H4 (cell line): ENCODE results near the gene LDOC1. TPM values are rescaled to one million over a fixed set of nuclear protein-coding genes. Genes with fewer than 3 reads are reported as not detected.
"Not testable (repeated sequence)": the region's sequence is repeated elsewhere in the genome, so short reads cannot be mapped to it uniquely, and the experiment has no call there.

Experiments
- DNase-seq: peaks from one replicate; pipeline ENCODE4 v3.0.0-alpha.2; 2015; ENCODE audit warnings: low spot score
- total RNA-seq: library from RNA; depleted of rRNA; stranded (reverse); fragments of >200 nt; shearing (Covaris generic); gene quantifications from 2 replicates; pipeline ENCODE4 v1.2.3, GENCODE V29; 2014; rRNA removed

LDOC1 gene
- 5.2 and 12.4 TPM in 2 replicates for total RNA-seq

DNA sequence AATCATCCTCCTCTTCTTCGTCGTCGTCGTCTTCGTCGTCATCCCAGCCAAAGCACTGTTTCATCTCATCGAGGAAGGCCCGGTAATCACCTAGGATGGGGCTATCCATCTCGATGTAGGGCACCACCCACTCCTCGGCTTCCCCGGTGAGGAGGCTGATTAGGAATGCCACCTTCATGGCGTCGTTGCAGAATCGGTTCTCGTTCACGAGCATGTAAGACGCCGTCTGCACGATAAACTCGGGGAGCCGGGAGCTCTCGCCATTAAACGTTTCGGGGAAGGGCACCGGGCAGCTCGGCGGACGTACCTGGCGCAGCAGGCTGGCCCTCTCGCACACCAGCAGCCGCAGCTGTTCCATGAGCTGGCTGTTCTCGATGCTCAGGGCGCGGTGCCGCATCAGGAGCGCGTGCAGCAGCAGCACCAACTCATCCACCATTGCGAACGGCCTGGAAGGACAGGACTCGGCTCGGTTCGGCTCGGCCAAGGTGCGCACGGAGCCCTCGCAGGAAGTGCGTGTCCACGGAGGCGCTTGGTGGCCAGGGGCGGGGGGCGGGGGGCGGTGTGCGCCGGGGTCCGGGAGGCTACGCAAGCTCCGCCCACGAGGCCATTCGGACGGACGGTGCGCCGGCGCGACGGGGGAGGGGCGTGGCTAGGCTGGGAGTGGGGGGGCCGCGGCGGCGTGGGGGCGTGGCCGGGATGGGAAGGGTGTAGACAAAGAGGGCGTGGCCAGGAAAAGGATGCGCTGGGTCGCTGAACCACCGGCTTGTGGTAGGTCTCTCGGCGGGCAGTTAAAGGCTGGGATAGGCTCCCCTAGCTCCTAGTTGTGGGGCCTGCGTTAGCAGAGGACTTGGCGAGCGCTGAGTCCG, at the start of gene LDOC1:
Gene LDOC1, minus strand, starts transcription at position 544 of the 866 bp plus-strand sequence. Its CDS starts 108 bp downstream, at position 436.
- DNase-seq = peak; percentile 76

DNA sequence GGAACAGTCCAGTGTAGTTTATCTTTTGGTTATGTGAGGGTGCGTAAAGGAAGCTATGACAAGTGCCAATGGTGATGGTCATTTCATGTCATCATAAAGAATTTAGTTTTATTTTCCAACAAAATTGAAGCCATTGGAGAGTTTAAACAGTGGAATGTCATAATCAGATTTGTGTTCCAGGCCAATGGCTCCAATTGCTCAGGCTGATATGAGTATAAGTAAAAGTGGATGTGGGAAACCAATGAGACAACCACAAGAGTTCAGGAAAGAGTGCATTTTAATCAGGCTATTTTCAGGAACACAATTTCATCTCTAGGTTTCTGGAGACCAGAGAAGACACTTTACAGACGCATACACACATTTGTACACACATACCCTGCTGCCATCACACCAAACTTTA, 44.7 kb upstream of the LDOC1 start:
- DNase-seq = no peak

DNA sequence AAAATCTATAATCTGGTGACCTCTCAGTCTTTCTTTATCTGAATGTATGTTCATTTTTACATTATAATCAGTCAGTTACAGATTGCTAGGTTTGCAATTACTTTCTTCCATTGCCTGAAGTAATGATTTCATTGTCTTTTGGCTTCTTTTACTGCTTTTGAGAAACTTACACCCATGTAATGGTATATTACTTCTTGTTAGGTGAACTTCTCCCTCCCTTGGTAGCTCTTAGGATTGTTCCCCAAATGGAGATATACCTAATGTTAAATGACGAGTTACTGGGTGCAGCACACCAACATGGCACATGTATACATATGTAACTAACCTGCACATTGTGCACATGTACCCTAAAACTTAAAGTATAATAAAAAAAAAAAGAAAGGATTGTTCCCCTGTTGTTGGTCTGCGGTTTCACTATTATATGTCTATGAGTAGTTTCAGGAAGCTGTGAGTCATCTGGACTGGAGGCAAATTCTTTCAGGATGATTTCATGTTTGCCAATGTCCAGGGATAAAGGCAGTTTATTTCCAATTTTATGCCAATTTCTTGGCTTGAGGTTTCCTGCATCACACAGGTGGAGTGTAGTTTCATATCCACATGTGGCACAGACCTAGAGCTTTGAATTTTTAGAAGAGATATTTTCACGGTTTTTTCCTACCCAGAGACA, 43.5 kb upstream of the LDOC1 start:
- peak; percentile 73 for DNase-seq

DNA sequence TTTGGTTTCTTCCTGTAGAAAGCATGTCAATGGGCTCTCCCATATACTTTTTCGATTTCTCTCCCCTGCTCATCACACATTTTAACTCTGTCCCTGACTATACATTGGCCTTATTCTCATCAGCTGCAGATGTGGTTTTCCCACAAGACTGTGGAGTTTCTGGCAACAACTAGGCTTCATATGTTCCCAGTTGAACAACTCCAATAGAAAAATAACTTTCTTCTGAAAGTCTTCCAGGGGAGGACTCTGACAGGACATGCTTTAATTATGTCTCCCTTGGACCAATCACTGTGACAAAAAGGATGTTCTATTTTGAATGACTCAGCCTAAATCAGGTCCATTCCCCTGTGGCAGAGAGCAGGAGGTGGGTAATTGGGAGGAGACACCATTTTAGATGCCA, 37.3 kb upstream of the LDOC1 start:
- DNase-seq = no peak

DNA sequence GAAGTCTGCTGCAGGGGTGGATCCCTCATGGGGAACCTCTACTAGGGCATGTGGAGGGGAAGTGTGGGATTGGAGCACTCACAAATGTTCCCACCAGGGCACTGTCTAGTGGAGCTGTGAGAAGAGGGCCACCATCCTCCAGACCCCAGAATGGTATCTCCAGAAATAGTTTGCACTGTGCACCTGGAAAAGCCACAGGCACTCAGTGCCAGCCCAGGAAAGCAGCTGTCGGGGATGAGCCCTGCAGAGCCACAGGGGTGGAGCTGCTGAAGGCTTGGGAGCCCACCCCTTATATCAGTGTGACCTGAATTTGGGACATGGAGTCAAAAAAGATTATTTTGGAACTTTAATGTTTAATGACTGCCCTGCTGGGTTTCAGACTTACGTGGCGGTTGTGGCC, 25.0 kb upstream of the LDOC1 start:
- DNase-seq = no peak

DNA sequence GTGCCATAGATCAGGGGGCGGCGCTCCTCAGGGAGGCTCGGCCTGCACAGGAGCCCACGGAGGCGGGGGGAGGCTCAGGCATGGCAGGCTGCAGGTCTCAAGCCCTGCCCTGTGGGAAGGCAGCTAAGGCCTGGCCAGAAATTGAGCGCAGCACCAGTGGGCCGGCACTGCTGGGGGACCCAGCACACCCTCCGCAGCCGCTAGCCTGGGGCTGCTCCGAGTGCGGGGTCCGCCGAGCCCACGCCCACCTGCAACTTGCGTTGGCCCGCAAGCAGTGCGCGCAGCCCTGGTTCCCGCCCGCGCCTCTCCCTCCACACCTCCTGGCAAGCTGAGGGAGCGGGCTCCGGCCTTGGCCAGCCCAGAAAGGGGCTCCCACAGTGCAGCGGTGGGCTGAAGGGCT, 11.6 kb upstream of the LDOC1 start:
- not testable (repeated sequence) for DNase-seq

DNA sequence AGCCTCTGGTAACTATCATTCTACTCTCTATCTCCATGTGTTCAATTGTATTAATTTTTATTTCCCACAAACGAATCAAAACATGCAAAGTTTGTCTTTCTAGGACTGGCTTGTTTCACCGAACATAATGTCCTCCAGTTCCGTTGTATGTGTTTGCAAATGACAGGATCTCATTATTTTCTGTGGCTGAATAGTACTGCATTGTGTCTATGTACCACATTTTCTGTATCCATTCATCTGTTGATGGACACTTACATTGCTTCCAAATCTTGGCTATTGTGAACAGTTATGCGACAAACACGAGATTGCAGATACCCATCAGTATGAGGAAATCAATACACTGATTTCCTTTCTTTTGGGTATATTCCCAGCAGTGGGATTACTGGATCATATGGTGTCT, 8.4 kb upstream of the LDOC1 start:
- no peak for DNase-seq

DNA sequence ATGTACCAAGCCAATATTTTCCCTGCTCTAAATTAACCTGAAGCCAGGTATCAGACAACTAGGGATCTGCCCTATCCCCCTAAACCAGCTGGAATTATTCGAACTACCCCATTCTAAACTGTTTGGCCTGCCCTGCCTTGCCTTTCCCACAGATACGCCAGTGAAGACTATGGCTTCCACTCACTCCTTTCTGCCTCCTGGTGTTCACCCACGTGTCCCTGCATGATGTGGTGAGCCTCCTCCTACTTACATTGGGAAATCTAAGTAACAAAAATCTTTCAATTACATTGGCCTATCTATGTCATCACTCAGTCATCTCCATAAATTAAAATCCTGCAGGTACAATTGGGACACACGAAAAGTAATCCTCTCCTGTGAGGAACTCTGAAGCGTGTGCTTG, 6.1 kb upstream of the LDOC1 start:
- DNase-seq = no peak

DNA sequence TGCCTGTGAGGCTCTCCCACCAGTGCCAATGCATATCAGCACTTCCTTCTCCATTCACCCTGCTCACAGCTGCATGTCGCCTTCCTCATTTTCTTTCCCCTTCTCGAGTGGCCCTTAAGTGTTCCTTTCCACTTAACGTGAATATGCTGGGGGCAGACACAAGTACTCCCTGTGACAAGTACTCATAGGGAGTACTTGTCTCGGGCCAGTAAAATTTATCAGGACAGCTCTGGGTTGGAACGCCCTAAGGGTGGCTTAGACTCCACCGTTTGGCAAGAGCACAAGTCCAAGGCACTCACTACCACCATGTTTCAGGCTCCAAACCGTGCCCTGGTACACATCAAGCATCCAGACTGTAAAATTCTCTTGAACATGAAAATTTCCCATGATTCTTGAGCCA, 3.9 kb upstream of the LDOC1 start:
- DNase-seq = no peak

DNA sequence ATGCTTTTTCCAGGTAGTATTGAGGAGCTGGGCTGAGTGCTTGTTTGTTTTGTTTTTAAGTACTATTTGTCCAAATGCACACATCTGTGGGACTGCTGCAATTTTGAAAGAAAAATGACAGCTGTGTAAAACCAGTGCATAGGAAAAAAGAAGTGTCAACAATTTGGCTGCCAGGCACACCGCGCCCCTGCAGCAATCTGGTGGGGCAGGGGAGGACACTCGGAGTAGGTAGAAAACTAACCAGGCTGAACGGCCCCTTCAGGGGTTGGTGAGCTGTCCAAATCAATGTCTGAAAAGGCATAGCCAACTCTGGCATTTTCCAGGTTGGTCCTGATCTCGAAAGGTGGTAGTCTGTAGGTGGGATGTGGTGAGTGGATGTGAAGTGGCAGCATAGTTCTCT, 1.1 kb downstream of the LDOC1 start:
- no peak for DNase-seq

DNA sequence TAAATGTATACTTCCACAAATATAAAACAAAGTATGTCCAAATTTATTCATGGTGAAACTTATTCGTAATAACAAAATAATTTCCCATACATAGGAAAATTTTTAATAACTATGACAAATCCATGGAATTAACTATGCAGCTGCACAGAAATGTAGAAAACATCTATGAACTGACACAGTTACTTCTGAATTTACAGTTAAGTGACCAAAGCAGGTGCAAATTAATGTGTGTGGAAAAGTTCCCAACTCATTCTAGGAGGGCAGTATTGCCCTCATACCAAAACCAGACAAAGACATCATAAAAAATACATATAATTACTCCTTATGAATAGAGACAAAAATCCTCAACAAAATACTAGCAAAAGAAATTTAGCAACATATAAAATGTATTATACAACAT, 12.5 kb downstream of the LDOC1 start:
- no peak for DNase-seq

DNA sequence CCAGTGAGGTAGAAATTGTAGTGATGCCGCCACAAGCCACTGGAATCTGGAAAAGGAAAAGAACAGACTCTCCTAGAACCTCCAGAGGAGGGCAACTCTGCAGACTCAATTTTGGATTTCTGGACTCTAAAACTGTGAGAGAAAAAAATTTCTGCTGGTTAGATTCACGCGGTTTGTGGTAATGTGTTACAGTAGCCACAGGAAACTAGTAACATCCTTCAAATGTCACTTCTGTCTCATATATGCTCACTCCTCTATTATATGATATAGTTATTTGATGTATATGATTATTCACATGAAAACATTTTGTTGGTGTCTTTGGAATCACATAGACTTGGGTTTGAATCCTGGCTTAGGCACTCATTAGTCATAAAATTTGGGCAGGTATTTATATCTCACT, 18.8 kb downstream of the LDOC1 start:
- no peak for DNase-seq

DNA sequence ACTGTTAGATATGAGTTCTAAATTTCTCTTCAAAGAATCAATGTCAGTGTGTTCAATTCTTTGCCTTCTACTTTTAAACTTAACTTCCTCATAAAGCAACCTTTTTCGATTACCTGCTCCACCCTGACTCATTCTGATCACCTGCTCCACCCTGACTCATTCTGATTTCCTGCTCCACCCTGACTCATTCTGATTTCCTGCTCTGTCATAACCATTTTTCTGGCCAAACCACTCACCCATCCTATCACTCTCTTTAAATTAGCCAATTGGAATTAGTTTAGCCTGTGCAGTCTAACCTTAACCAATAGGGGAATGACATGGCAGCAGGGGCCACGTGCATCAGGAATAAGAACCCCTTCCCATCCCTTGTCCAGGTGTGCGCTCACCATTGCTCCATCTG, 21.7 kb downstream of the LDOC1 start:
- not testable (repeated sequence) for DNase-seq

DNA sequence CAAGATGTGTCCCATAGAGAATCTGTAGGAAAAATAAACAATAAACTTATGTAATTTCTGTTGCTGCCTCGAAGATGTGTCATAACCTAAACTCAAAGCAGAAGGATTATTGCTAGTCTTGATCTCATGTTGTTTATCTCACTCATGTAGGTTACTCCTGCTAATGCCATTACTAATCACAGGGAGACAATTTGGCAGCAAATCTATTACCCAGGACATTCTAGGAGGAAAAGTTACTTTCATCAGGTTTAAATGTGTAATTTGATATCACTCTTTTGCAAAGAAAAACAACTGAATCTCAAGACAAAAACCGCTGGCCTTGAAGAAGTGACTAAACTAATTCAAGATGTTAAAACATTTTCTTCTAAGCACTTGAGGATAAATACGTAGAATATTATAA, 34.0 kb downstream of the LDOC1 start:
- DNase-seq = no peak

DNA sequence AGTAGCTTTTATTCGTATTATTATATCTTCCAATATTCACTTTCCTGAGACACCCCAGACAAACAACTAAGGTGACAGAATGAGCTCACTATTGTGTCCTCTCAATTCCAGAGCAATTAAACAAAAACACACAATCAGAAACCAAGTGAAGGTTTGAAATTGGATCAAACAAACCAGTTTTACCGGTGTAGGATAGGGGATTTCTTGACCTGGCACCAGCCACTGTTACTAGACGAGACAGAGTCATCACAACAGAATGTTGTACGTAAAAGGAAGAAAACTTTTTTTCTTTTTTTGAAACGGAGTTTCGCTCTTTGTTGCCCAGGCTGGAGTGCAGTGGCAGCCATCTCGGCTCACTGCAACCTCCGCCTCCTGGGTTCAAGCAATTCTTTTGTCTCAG, 43.7 kb downstream of the LDOC1 start:
- no peak for DNase-seq

DNA sequence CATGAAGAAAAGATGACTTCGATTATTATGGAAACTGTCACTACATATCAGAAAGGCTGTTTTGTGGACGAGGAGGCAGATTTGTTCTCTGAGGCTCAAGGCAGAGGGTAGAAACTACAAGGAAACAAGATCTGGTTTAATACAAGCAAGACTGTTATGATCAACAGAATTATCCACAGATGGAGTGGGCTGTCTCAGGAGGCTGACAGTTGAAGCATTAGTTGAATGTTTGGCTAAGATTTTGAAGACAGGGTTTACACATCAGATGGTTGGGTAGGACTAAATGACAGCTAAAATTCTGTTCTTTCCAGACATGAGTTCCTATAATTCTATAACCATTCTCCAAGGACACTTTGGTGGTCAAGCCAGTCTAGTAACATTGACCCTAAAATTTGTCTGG, 49.8 kb downstream of the LDOC1 start:
- no peak for DNase-seq

Other genes starting within 250 kb of the LDOC1 start
- gene SPANXB1, start 174.5 kb downstream of the LDOC1 start, total RNA-seq = 2.2 and 4.1 TPM in 2 replicates
- gene SPANXC, start 65.4 kb upstream of the LDOC1 start, total RNA-seq = 4.1 and 5.3 TPM in 2 replicates